ENCODE results near the gene KAZN. TPM values are rescaled to one million over a fixed set of nuclear protein-coding genes. Genes with fewer than 3 reads are reported as not detected.

The KAZN gene
- total and polyA plus RNA-seq, 3 donors from 2014 or later: 12.1 to 14.6 (median 13.8) TPM

DNA sequence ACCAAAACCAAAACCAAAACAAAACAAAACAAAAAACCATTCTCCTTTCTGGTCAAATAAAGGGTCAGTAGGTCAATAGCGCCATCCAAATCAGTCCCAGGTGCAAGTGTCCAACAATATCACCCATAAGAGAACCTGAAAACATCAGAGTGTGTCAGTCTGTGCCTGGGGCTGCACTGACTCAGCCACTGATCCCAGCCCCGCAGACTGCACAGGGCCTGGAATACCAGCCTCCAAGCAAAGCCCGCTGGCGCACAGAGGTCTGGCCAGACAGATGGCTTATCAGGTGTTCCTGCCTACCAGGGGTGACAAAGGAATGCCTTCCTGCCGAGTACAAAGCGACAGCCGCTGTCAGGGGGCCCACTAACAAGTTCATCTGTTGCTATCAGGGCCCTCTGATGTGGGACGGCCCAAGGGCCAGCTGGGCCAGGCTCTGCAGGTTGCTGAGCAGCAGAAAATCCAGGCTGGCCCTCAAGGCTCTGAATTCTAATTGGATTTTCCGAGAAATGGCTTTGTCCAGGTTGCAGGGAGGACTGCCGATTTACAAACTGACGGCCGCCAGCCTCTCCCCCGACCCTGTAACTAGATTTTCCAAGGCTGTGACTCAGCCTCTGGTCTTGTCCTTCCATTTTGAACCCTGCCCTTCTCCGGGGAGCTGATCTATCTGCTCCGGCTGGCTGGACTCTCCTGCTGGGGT is 541.3 kb downstream of the KAZN start:
- Histone ChIP-seq H3K4me3 (no peak overlapping the region), H3K4me1 (no peaks in the 10 kb centered on the region), H3K36me3 (ENCODE audit: low read depth, missing control alignments) (no peaks in the 10 kb centered on the region), H3K27ac (no peak overlapping the region), H3K9me3 (no peaks in the 10 kb centered on the region), H3K27me3 (no peaks in the 10 kb centered on the region)
- DNase-seq: no peak
- intact Hi-C loops (cut with DNase I; ENCODE audit: low total_unique reads): no loop called here
- WGBS, 2 donors: 81 to 82% methylated on average over 14 to 15 of the region's 15 CpGs
- no peak for TF ChIP-seq POLR2A (IDR thresholded peaks at IDR 0.05)
- TF ChIP-seq, protein P1, sequence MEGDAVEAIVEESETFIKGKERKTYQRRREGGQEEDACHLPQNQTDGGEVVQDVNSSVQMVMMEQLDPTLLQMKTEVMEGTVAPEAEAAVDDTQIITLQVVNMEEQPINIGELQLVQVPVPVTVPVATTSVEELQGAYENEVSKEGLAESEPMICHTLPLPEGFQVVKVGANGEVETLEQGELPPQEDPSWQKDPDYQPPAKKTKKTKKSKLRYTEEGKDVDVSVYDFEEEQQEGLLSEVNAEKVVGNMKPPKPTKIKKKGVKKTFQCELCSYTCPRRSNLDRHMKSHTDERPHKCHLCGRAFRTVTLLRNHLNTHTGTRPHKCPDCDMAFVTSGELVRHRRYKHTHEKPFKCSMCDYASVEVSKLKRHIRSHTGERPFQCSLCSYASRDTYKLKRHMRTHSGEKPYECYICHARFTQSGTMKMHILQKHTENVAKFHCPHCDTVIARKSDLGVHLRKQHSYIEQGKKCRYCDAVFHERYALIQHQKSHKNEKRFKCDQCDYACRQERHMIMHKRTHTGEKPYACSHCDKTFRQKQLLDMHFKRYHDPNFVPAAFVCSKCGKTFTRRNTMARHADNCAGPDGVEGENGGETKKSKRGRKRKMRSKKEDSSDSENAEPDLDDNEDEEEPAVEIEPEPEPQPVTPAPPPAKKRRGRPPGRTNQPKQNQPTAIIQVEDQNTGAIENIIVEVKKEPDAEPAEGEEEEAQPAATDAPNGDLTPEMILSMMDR (IDR thresholded peaks at IDR 0.05): no peak

DNA sequence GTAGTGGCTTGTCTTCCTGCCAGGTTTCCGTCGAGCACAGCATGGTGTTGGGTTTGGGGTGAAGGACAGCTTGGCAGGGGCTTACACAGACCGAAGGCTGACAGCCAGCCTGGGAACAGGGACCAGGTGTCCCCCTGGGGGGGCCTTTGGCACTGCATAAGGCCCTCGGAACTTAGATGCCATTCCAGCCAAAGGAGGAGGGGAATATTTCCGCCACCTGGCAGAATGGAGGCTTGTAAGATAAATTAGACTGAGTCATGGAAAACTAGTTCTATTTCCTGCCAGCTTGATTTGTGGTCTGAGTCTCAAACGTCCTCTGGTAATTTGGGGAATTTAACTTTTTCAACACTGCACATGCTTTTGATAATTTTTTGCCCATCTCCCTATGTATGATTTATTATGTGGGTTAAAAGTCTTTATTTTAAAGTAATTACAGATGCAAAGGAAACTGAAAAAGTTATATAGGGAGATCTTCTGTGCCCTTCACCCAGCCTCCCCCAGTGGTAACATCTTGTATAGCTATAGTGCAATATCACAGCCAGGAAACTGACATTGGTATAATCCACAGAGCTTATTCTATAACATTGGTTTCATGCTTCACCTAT is 543.6 kb downstream of the KAZN start:
- Histone ChIP-seq H3K27ac (no peak overlapping the region), H3K27me3 (no peaks in the 10 kb centered on the region), H3K36me3 (ENCODE audit: low read depth, missing control alignments) (no peaks in the 10 kb centered on the region), H3K9me3 (no peaks in the 10 kb centered on the region), H3K4me3 (no peak overlapping the region), H3K4me1 (no peaks in the 10 kb centered on the region)
- TF ChIP-seq POLR2A (IDR thresholded peaks at IDR 0.05): no peak
- TF ChIP-seq, protein P1 (IDR thresholded peaks at IDR 0.05): no peak
- no peak for DNase-seq
- 61 to 63% methylated on average over 6 of the region's 6 CpGs for WGBS, 2 donors
- intact Hi-C loops (cut with DNase I; ENCODE audit: low total_unique reads): no loop called here

DNA sequence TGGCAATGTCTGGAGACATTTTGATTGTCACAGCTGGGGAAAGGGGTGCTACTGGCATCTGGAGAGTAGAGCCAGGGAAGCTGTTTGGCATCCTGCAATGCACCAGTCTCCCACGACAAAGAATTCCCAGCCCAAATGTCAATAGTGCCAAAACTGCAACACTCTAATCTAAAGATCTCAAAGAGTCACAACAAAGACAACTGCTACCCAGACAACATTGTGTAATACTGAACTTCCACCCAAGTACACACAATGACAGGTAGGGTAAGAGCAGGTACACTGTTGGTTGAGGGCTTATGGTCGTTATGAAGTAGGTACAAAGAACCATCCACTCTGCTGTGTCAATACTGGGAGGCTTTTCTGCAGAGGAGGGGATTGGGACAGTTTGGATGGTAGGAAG is 546.8 kb downstream of the KAZN start:
- TF ChIP-seq POLR2A (IDR thresholded peaks at IDR 0.05): no peak
- TF ChIP-seq, protein P1 (IDR thresholded peaks at IDR 0.05): no peak
- no peak overlapping the region for H3K4me3 ChIP-seq
- H3K36me3 ChIP-seq (ENCODE audit: low read depth, missing control alignments): no peaks in the 10 kb centered on the region
- intact Hi-C loops (cut with DNase I; ENCODE audit: low total_unique reads): no loop called here
- WGBS, 2 donors: 84 to 89% methylated on average over 2 of the region's 2 CpGs
- H3K27ac ChIP-seq: no peak overlapping the region
- H3K4me1 ChIP-seq: no peaks in the 10 kb centered on the region
- DNase-seq: no peak
- H3K9me3 ChIP-seq: no peaks in the 10 kb centered on the region
- H3K27me3 ChIP-seq: no peaks in the 10 kb centered on the region

DNA sequence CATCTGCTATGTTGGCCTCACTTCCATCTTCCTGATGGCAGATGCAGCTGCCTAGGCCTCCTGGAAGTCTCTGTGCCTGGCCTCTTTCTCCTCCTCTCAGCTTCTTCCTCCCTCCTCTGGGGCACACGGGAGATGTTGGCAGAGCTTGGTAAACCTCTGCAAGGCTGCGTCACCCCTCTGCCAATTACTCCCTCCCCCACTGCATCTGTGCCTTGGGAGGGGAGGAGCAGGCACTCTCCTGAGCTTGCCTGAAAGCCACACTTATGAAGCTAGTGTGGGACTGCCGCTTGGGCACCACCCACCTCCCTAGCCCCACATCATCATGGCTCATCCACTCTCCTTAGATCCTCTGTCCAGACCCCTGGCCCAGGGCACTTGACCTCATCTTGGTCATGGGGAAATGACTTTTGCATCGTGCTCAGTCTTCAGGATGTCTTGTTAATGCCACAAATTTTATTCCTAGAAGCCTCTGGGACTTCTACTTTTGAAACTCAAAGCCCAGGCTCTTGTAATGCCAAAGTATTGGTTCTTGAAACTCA is 547.7 kb downstream of the KAZN start:
- WGBS, 2 donors: 69 to 78% methylated on average over 4 of the region's 4 CpGs
- TF ChIP-seq POLR2A (IDR thresholded peaks at IDR 0.05): no peak
- TF ChIP-seq, protein P1 (IDR thresholded peaks at IDR 0.05): no peak
- Histone ChIP-seq H3K36me3 (ENCODE audit: low read depth, missing control alignments) (no peaks in the 10 kb centered on the region), H3K27ac (no peak overlapping the region), H3K9me3 (no peaks in the 10 kb centered on the region), H3K4me3 (no peak overlapping the region), H3K27me3 (no peaks in the 10 kb centered on the region), H3K4me1 (no peaks in the 10 kb centered on the region)
- DNase-seq: no peak
- intact Hi-C loops (cut with DNase I; ENCODE audit: low total_unique reads): no loop called here

All from testis (tissue), 3 donors.